ENCODE measurements around the gene REEP1. TPM values are rescaled to one million over a fixed set of nuclear protein-coding genes. Genes with fewer than 3 reads are reported as not detected.
"Not testable (repeated sequence)": the region's sequence is repeated elsewhere in the genome, so short reads cannot be mapped to it uniquely, and the experiment has no call there.

The REEP1 gene
- total and polyA plus RNA-seq, 2 experiments from 2014 or later, result 21.5 to 26.5 TPM

GRCh38 chr2:86231680-86232372, 105.6 kb downstream of the REEP1 start:
- Histone ChIP-seq H3K9me2 (replicated peaks; ENCODE audit: insufficient read depth) (no peaks in the 10 kb centered on the region), H3K4me2 (no peak overlapping the region), H3K4me3 (no peak overlapping the region), H3K79me2 (no peaks in the 10 kb centered on the region), H3K36me3 (replicated peaks; ENCODE audit: insufficient read depth, low read depth) (no peaks in the 10 kb centered on the region), H2AFZ (no peak overlapping the region), H3K27ac (no peak overlapping the region), H3K9me3 (ENCODE audit: low read depth) (no peaks in the 10 kb centered on the region), H3K27me3 (no peaks in the 10 kb centered on the region), H3K4me1 (ENCODE audit: insufficient read depth) (no peaks in the 10 kb centered on the region), H4K20me1 (ENCODE audit: insufficient read depth, poor library complexity, severe bottlenecking) (no peaks in the 10 kb centered on the region)
- DNase-seq (ENCODE audit: low spot score), result no peak
- WGBS (ENCODE audit: low lambda C conversion rate, missing lambda C conversion rate), result 90% methylated on average over 13 of the region's 13 CpGs
- TF ChIP-seq EZH2 (IDR thresholded peaks at IDR 0.05; ENCODE audit: borderline replicate concordance), result no peak

GRCh38 chr2:86230961-86231360, 106.5 kb downstream of the REEP1 start:
- Histone ChIP-seq H3K36me3 (replicated peaks; ENCODE audit: insufficient read depth, low read depth) (no peaks in the 10 kb centered on the region), H4K20me1 (ENCODE audit: insufficient read depth, poor library complexity, severe bottlenecking) (no peaks in the 10 kb centered on the region), H3K79me2 (no peaks in the 10 kb centered on the region), H3K4me2 (no peak overlapping the region), H3K9me2 (replicated peaks; ENCODE audit: insufficient read depth) (no peaks in the 10 kb centered on the region), H2AFZ (no peak overlapping the region), H3K4me1 (ENCODE audit: insufficient read depth) (no peaks in the 10 kb centered on the region), H3K27ac (no peak overlapping the region), H3K4me3 (no peak overlapping the region), H3K9me3 (ENCODE audit: low read depth) (no peaks in the 10 kb centered on the region), H3K27me3 (no peaks in the 10 kb centered on the region)
- 95% methylated on average over 4 of the region's 5 CpGs for WGBS (ENCODE audit: low lambda C conversion rate, missing lambda C conversion rate)
- TF ChIP-seq EZH2phosphoT487 (IDR thresholded peaks at IDR 0.05; ENCODE audit: low read depth, severe bottlenecking, unreplicated experiment) (no peak), CTCF (IDR thresholded peaks at IDR 0.05; ENCODE audit: poor library complexity) (no peak), EZH2 (IDR thresholded peaks at IDR 0.05; ENCODE audit: borderline replicate concordance) (no peak)
- no peak for DNase-seq (ENCODE audit: low spot score)

- H3K27ac ChIP-seq, result no peak overlapping the region
- H4K20me1 ChIP-seq (ENCODE audit: insufficient read depth, poor library complexity, severe bottlenecking), result no peaks in the 10 kb centered on the region
- no peaks in the 10 kb centered on the region for H3K9me2 ChIP-seq (replicated peaks; ENCODE audit: insufficient read depth)
- H3K27me3 ChIP-seq, result no peaks in the 10 kb centered on the region
- no peaks in the 10 kb centered on the region for H3K9me3 ChIP-seq (ENCODE audit: low read depth)
- TF ChIP-seq EZH2phosphoT487 (IDR thresholded peaks at IDR 0.05; ENCODE audit: low read depth, severe bottlenecking, unreplicated experiment) (no peak), EZH2 (IDR thresholded peaks at IDR 0.05; ENCODE audit: borderline replicate concordance) (no peak), CTCF (IDR thresholded peaks at IDR 0.05; ENCODE audit: poor library complexity) (no peak)
- no peaks in the 10 kb centered on the region for H3K79me2 ChIP-seq
- H3K4me1 ChIP-seq (ENCODE audit: insufficient read depth), result peaks cover under 1% of the 10 kb centered on the region
- no peak overlapping the region for H3K4me2 ChIP-seq
- H3K36me3 ChIP-seq (replicated peaks; ENCODE audit: insufficient read depth, low read depth), result no peaks in the 10 kb centered on the region
- no peak for DNase-seq (ENCODE audit: low spot score)
- H3K4me3 ChIP-seq, result no peak overlapping the region
- H2AFZ ChIP-seq, result no peak overlapping the region
- 69% methylated on average over 4 of the region's 4 CpGs for WGBS (ENCODE audit: low lambda C conversion rate, missing lambda C conversion rate)
Measured at GRCh38 chr2:86229221-86229620, 108.2 kb downstream of the REEP1 start.

- H3K79me2 ChIP-seq; H3K36me3 ChIP-seq (replicated peaks; ENCODE audit: insufficient read depth, low read depth); H3K4me2 ChIP-seq; H3K27ac ChIP-seq; H4K20me1 ChIP-seq (ENCODE audit: insufficient read depth, poor library complexity, severe bottlenecking); H3K9me2 ChIP-seq (replicated peaks; ENCODE audit: insufficient read depth); DNase-seq (ENCODE audit: low spot score); H3K9me3 ChIP-seq (ENCODE audit: low read depth); H3K27me3 ChIP-seq; H3K4me1 ChIP-seq (ENCODE audit: insufficient read depth); H2AFZ ChIP-seq; H3K4me3 ChIP-seq: not testable (repeated sequence)
- WGBS (ENCODE audit: low lambda C conversion rate, missing lambda C conversion rate), result 90% methylated on average over 8 of the region's 8 CpGs
Measured at GRCh38 chr2:86228574-86228973, 108.9 kb downstream of the REEP1 start.

Measured in hepatocyte (in vitro differentiated cells).